NB4 (cell line): Measurements from ENCODE around the gene CKLF.

ENCODE experiments used
- DNase-seq: peaks from one replicate; pipeline ENCODE4 v3.0.0; 2010; ENCODE audit warnings: low read depth
- H3K4me3 ChIP-seq: one replicate; pipeline ENCODE4 v1.5.1; 2011; ENCODE audit warnings: mild to moderate bottlenecking, low read depth, low read length, moderate library complexity
- MYC ChIP-seq: IDR thresholded peaks from 2 replicates; pipeline ENCODE4 v1.6.1; 2011; ENCODE audit warnings: low read depth, low read length
- POLR2A ChIP-seq: IDR thresholded peaks from 2 replicates; pipeline ENCODE4 v1.6.1; 2011; ENCODE audit warnings: mild to moderate bottlenecking; ENCODE audit not compliant: insufficient read length; ENCODE audit errors: extremely low read depth
- TF ChIP-seq, protein P1 (sequence below): IDR thresholded peaks from 2 replicates; pipeline ENCODE4 v1.6.1; 2011; ENCODE audit warnings: low read depth, low read length
- TF ChIP-seq, protein P2 (sequence below): IDR thresholded peaks from one replicate; pipeline ENCODE4 v1.5.1; 2012; ENCODE audit warnings: low read depth, low read length

CKLF gene

DNA sequence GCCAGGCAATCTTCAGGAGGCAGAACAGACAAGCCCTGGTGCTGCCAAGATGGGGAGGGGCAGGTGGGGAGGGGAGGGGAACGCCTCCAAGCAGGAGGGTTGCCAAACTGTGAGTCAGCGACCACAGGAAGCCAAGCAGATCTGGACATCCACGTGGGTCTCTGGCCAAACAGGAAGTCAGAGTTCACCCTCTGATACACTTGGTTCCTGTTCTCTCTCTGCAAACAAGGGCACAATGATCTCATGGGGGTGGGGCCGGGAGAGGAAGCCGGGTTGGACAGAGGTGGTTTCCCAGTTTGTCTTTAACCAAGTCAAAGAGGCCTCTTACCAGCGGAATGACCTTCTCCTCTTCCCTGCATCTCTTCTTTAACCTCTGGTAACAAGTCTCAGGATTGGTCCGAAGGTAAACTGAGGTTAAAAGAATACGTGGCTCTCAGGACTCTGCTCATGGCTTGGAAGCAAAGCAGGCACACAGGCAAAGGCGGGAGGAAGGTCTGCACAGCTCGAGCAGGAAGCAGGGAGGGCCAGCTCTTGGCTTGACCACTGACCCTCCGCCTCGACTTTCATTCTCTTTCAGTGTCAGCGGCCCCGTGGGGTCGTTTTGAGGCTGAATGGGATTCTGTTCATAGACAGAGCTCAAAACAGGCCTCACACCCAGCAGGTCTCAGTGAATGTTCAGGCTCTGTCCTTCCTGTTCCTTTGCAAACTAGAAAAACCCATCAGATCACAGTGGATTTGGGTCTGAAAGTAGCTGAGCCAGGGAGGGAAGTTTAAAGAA, 35.4 kb upstream of the CKLF start:
- peak overlapping the region; percentile 58 for H3K4me3 ChIP-seq
- peak; percentile 100 for DNase-seq

DNA sequence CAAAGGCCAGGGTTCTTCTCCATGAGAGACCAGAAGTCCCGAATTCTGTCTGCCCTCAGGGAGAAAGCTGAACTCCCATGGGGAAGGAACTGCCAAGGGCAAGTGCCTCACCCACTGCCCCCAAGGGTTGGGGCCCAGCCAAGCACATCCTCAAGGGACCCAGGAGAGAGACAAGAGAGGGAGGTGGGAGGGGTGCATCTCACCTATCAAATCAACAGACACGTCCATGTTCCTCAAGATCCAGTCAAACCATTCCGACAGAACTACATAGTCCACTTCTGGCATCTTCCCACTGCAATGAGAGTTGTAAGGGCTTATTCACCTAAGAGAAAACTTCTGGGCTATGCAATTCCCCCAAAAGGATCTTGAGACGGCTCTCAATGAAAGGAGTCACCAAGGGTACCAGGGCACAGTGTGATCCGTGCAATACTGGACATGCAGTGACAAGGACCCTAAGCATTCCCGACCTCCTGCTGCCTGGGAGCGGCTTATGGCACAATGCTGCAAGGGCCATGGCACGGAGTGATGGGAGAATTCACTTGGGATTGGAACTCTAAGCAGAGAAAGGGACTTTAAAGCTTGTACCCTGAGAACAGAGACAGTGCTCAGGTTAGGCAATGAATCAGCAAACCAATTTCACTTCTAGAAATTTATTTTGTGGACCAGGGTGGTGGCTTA, 34.7 kb upstream of the CKLF start:
- peak; percentile 73 for DNase-seq
- TF ChIP-seq, protein P1, sequence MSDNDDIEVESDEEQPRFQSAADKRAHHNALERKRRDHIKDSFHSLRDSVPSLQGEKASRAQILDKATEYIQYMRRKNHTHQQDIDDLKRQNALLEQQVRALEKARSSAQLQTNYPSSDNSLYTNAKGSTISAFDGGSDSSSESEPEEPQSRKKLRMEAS: no peak
- TF ChIP-seq MYC (no peak), POLR2A (no peak)
- TF ChIP-seq, protein P2, sequence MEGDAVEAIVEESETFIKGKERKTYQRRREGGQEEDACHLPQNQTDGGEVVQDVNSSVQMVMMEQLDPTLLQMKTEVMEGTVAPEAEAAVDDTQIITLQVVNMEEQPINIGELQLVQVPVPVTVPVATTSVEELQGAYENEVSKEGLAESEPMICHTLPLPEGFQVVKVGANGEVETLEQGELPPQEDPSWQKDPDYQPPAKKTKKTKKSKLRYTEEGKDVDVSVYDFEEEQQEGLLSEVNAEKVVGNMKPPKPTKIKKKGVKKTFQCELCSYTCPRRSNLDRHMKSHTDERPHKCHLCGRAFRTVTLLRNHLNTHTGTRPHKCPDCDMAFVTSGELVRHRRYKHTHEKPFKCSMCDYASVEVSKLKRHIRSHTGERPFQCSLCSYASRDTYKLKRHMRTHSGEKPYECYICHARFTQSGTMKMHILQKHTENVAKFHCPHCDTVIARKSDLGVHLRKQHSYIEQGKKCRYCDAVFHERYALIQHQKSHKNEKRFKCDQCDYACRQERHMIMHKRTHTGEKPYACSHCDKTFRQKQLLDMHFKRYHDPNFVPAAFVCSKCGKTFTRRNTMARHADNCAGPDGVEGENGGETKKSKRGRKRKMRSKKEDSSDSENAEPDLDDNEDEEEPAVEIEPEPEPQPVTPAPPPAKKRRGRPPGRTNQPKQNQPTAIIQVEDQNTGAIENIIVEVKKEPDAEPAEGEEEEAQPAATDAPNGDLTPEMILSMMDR: no peak
- H3K4me3 ChIP-seq: peak overlapping the region; percentile 58

More for the DNA sequence above, 35.4 kb upstream of the CKLF start:
- TF ChIP-seq, protein P1: peak; percentile 98
- TF ChIP-seq POLR2A: no peak
- TF ChIP-seq MYC: peak; percentile 94
- TF ChIP-seq, protein P2: no peak

DNA sequence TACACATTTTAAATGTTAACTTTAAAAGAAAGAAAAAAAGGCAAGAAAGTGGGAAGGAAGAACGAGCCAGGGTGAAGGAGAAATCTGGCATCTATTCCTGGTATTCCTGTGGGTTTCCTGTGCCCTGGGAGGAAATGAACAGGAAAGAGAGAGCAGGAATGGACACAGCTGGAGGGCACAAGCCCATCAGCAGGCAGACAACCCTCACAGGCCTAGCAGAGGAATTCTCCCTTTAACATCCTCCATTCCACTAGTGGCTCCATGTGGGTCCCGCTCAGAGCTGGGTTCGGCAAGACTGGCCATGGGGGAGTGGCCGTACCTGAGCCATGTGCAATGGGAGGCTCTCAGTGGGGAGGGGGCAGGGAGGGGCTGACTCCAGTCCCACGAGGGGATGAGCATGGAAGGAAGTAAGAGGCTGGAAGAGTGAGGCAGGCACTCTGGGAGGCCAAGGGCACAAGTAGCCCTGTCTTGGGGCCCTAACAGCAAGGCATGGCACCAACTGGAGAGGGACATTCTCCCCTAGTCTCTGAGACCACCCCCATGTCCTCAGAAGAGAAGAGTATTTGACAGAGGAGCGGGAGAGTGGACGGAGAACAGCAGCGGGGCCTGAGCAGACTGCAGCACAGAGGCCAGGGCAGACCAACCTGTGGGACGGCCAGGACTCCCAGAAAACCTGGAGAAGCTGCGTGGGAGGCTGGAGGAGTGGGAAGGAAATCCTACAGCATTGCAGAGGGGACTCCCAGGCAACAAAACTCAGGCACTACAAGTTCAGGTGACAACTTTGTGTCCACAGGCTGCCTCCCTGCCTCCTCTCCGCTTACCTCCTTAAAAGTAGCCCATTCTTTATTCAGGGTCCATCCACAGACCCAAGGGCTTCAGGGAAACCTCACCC, 32.6 kb upstream of the CKLF start:
- TF ChIP-seq, protein P1: no peak
- TF ChIP-seq, protein P2: no peak
- TF ChIP-seq POLR2A: no peak
- no peak for TF ChIP-seq MYC
- DNase-seq: no peak
- no peak overlapping the region for H3K4me3 ChIP-seq

DNA sequence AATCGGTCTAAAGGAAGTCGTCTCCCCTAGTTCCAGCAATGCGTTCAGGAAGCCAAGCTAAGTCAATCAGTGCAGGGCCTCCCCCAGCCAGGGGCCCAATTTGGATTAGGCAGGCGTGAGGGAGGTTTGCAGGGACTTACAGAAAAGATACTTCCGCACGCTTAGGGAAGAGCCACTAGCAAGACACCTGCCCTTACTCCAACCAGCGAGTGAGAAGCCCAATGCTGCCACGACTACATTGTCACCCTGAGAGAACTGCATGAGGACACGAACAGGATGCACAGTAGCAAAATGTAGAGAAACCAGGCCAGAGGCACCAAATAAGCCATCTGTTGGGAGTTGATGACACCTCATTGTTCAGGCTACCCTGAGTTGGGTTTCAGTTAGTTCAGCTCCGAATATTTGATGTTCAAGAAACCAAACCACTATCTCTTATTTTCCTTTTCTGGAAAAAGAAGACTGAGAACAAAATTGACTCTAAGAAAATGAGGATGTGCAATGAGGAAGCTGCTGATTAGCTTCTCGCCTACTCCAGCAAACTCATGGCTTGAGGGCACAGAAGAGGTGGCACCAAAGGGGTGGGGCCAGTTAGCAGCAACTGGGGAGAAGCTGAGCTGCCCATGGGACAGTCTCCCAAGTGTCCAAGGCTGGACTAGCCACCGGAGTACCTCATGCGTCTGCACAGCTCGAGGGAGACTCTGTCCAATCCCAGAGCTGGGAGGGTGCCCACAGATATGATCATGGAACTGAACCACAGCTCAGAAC, 31.8 kb upstream of the CKLF start:
- no peak for TF ChIP-seq MYC
- TF ChIP-seq, protein P2: no peak
- TF ChIP-seq, protein P1: no peak; the same call in 1 of the 2 replicates
- H3K4me3 ChIP-seq: no peak overlapping the region
- peak; percentile 80 for DNase-seq

DNA sequence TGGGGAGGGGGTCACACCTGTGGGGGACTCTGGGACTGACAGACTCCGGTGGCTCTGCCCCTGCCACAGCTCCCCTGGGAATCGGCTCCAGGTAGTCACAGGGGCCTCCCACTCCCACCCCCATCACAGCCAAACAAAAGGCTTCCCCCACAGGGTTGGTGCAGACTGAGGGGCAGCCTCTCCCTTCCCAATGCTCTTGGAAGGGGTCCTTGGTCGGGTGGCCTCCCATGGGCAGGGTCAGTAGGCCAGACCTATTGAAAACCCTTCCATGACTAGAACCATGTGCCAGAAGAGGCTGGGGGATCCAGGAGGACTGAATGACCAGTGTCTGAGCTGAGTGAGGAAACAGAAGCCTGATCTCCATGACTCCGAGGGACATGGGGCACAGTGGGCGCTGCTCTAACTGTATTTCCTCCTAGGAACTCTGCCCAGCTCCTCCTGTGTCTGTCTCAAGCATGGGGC, 31.1 kb upstream of the CKLF start:
- no peak for DNase-seq
- TF ChIP-seq, protein P2: no peak
- TF ChIP-seq POLR2A (no peak), MYC (no peak)
- TF ChIP-seq, protein P1: no peak
- no peak overlapping the region for H3K4me3 ChIP-seq
